Upper lobe of left lung (tissue), 6 donors: ENCODE data around the gene ITGA4. TPM values are rescaled to one million over a fixed set of nuclear protein-coding genes. Genes with fewer than 3 reads are reported as not detected.

ENCODE experiments used
- ATAC-seq, 2 donors: fragments of 200-7000 bp; cut with Tn5 transposase; one replicate each; pipeline ENCODE4 v1.9.1; 2022; ENCODE audit warnings: mild to moderate bottlenecking in 2 of 2, moderate library complexity in 2 of 2; ENCODE audit not compliant: low FRiP score in 2 of 2
- DNase-seq, 2 donors: peaks; one replicate each; pipeline ENCODE4 v3.0.0-alpha.2; 2019 to 2020
- H3K27ac ChIP-seq, 4 donors: fragments of 200-600 bp; sonication (generic); one replicate each; pipeline ENCODE4 v1.5.1; 2016 to 2019
- H3K27me3 ChIP-seq, 4 donors: fragments of 200-600 bp; sonication (generic); one replicate each; pipeline ENCODE4 v1.5.1; 2017 to 2019
- H3K36me3 ChIP-seq, 4 donors: fragments of 200-600 bp; sonication (generic); one replicate each; pipeline ENCODE4 v1.5.1; 2016 to 2019
- H3K4me1 ChIP-seq, 4 donors: fragments of 200-600 bp; sonication (generic); one replicate each; pipeline ENCODE4 v1.5.1; 2018 to 2019
- H3K4me3 ChIP-seq, 4 donors: fragments of 200-600 bp; sonication (generic); one replicate each; pipeline ENCODE4 v1.5.1; 2017 to 2019; ENCODE audit warnings: mild to moderate bottlenecking in 2 of 4, moderate library complexity in 1 of 4
- H3K9me3 ChIP-seq, 4 donors: fragments of 200-600 bp; sonication (generic); one replicate each; pipeline ENCODE4 v1.5.1; 2018 to 2019
- CTCF ChIP-seq, 6 experiments: fragments of 450-650 bp in 4 of 6; fragments of 200-600 bp in 2 of 6; sonication (generic) in 2 of 6; IDR thresholded peaks; one replicate each; pipeline ENCODE4 v1.5.1; 2016 to 2019; ENCODE audit warnings: antibody characterized with exemption in 6 of 6
- EP300 ChIP-seq, 4 donors: sonication (generic); formaldehyde crosslinking; IDR thresholded peaks; one replicate each; pipeline ENCODE4 v1.5.1; 2017; ENCODE audit warnings: antibody characterized with exemption in 4 of 4, control low read depth in 2 of 4
- POLR2A ChIP-seq, 4 donors: fragments of 450-650 bp; IDR thresholded peaks; one replicate each; pipeline ENCODE4 v1.5.1; 2016 to 2017; ENCODE audit warnings: antibody characterized with exemption in 4 of 4, mild to moderate bottlenecking in 2 of 4
- POLR2AphosphoS5 ChIP-seq, 2 donors: sonication (generic); formaldehyde crosslinking; IDR thresholded peaks; one replicate each; pipeline ENCODE4 v1.5.1; 2017; ENCODE audit warnings: antibody characterized with exemption in 2 of 2
- WGBS, 2 donors: methylation state at CpG; one replicate each; pipeline ENCODE4 v1.1.5; 2017 to 2018; 5-methylcytosine and 5-hydroxymethylcytosine counted together
- total RNA-seq, 6 donors: library from RNA; depleted of rRNA in 4 of 6; stranded (reverse); fragments of >200 nt in 4 of 6; gene quantifications; one replicate each; pipeline versions ENCODE4 v1.1.0 to v1.2.1, GENCODE V29; 2016 to 2021
- donor health status: DM: no; HTN: no; CAD: no; lungs with moderate emphysema.
- donor health status: DM: no; HTN: yes; CAD: no; lungs with severe emphysema.

ITGA4 gene
- total RNA-seq, 6 donors from 2014 or later = 13.9 to 30.5 (median 23.9) TPM

GRCh38 chr2:181457741-181458425 is 697 bp downstream of the ITGA4 start:
- peaks cover 9 to 39% (median 28%) of the 10 kb centered on the region in 4 donors for H3K4me1 ChIP-seq
- TF ChIP-seq POLR2A (IDR thresholded peaks at IDR 0.05) (peak in 1 of 4 donors; percentile 6), EP300 (IDR thresholded peaks at IDR 0.05) (no peak)
- no peaks in the 10 kb centered on the region for H3K36me3 ChIP-seq
- H3K27ac ChIP-seq = peak overlapping the region; percentile 73 to 87 (median 84)
- DNase-seq = peak; percentile 58 to 77
- H3K9me3 ChIP-seq = no peaks in the 10 kb centered on the region
- peak; percentile 61 to 71 for ATAC-seq
- 4 to 6% methylated on average over 11 to 45 of the region's 45 CpGs for WGBS, 2 donors
- H3K4me3 ChIP-seq = peak overlapping the region; percentile 41 to 70 (median 61)
- H3K27me3 ChIP-seq = peaks cover 0 to 12% (median 0%) of the 10 kb centered on the region in 4 donors

DNA sequence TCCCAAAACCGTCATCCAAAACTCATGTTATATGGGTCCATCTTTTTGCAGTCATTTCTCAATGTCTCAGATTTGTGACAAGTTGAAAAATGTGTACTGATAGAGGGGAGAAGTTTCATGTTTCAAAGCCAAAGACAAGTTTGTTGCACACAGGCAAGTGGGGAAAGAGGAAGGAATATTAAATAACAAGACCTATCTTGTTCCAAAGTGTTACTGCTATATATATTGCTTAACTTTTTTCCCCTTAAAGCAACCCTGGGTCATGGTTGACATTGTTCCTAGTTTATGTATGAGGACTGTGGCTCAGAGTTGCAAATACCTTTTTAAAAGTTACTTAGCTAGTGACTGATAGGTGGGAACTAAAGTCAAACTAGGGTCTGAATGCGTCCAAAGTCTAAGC is 1.7 kb downstream of the ITGA4 start:
- H3K9me3 ChIP-seq = no peaks in the 10 kb centered on the region
- ATAC-seq (no peak), DNase-seq (no peak)
- H3K4me1 ChIP-seq = peaks cover 9 to 39% (median 29%) of the 10 kb centered on the region in 4 donors
- H3K27ac ChIP-seq = peak overlapping the region in 2 of 4 donors; percentile 28 to 87
- H3K27me3 ChIP-seq = peaks cover 0 to 12% (median 0%) of the 10 kb centered on the region in 4 donors
- 46 to 54% methylated on average over 2 of the region's 2 CpGs for WGBS, 2 donors
- peak overlapping the region in 3 of 4 donors; percentile 17 to 70 (median 60) for H3K4me3 ChIP-seq
- TF ChIP-seq EP300 (IDR thresholded peaks at IDR 0.05) (no peak), POLR2A (IDR thresholded peaks at IDR 0.05) (no peak), POLR2AphosphoS5 (IDR thresholded peaks at IDR 0.05) (no peak), CTCF (IDR thresholded peaks at IDR 0.05) (no peak)
- H3K36me3 ChIP-seq = no peaks in the 10 kb centered on the region

DNA sequence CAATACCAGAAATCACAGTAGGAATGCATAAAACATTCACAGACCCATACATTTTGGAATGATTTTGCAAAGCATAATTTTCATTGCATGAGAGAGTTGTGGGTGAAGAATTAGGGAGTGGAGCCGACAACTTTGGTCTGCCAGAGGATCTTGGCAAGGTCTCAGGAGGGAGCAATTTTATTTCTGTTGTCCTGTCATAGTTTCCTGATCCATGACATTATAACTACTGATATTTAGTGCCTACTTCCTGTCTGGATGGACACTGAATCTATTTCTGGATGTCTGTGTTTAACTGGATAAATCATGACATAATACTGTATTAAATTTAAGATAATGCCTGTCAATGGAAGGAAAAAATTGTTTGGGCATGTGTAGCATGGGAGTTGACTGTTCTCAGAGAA is 2.4 kb downstream of the ITGA4 start:
- no peak for DNase-seq
- Histone ChIP-seq H3K9me3 (no peaks in the 10 kb centered on the region), H3K36me3 (no peaks in the 10 kb centered on the region), H3K27me3 (peaks cover 0 to 12% (median 0%) of the 10 kb centered on the region in 4 donors), H3K4me3 (peak overlapping the region in 3 of 4 donors; percentile 4 to 70 (median 17)), H3K27ac (peak overlapping the region in 2 of 4 donors; percentile 28 to 87), H3K4me1 (peaks cover 9 to 39% (median 29%) of the 10 kb centered on the region in 4 donors)
- TF ChIP-seq POLR2A (IDR thresholded peaks at IDR 0.05) = no peak
- no peak for TF ChIP-seq EP300 (IDR thresholded peaks at IDR 0.05)
- TF ChIP-seq CTCF (IDR thresholded peaks at IDR 0.05) = no peak
- no peak for TF ChIP-seq POLR2AphosphoS5 (IDR thresholded peaks at IDR 0.05)
- 13 to 32% methylated on average over 1 of the region's 1 CpG for WGBS, 2 donors
- no peak for ATAC-seq

GRCh38 chr2:181461056-181461997 is 4.1 kb downstream of the ITGA4 start:
- H3K9me3 ChIP-seq = no peaks in the 10 kb centered on the region
- WGBS, 2 donors = 69 to 81% methylated on average over 7 of the region's 7 CpGs
- peaks cover 9 to 37% (median 26%) of the 10 kb centered on the region in 4 donors for H3K4me1 ChIP-seq

More at GRCh38 chr2:181461056-181461997, 4.1 kb downstream of the ITGA4 start:
- DNase-seq (no peak), ATAC-seq (no peak)
- Histone ChIP-seq H3K27me3 (peaks cover 0 to 12% (median 0%) of the 10 kb centered on the region in 4 donors), H3K27ac (peak overlapping the region in 2 of 4 donors; percentile 44 to 87), H3K4me3 (peak overlapping the region in 2 of 4 donors; percentile 1 to 70), H3K36me3 (no peaks in the 10 kb centered on the region)
- TF ChIP-seq CTCF (IDR thresholded peaks at IDR 0.05) (no peak), EP300 (IDR thresholded peaks at IDR 0.05) (no peak), POLR2AphosphoS5 (IDR thresholded peaks at IDR 0.05) (no peak), POLR2A (IDR thresholded peaks at IDR 0.05) (no peak)
